GM12801 (cell line): ENCODE results near the gene FBXL5.

ENCODE experiments used
- TF ChIP-seq, protein P1 (sequence below): IDR thresholded peaks from one replicate; pipeline ENCODE4 v1.5.1; 2011; ENCODE audit warnings: control low read depth; ENCODE audit not compliant: insufficient read length; ENCODE audit errors: extremely low read depth

Gene FBXL5

DNA sequence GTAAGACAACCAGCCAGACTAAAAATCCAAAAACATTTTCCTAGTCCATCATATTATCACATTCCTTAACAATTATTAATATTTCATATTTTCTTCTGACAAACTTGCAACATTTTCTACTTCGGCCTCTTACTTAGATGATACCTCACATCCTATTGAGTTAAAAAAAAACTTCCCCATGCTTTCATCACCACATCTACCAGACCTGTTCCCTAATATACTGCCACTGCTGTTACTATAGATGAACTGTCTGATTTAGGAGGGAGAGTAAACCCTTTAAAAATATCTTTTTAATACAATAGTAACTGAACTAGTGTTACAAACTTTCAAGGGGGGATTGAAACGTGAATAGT is 28.0 kb upstream of the FBXL5 start:
- TF ChIP-seq, protein P1, sequence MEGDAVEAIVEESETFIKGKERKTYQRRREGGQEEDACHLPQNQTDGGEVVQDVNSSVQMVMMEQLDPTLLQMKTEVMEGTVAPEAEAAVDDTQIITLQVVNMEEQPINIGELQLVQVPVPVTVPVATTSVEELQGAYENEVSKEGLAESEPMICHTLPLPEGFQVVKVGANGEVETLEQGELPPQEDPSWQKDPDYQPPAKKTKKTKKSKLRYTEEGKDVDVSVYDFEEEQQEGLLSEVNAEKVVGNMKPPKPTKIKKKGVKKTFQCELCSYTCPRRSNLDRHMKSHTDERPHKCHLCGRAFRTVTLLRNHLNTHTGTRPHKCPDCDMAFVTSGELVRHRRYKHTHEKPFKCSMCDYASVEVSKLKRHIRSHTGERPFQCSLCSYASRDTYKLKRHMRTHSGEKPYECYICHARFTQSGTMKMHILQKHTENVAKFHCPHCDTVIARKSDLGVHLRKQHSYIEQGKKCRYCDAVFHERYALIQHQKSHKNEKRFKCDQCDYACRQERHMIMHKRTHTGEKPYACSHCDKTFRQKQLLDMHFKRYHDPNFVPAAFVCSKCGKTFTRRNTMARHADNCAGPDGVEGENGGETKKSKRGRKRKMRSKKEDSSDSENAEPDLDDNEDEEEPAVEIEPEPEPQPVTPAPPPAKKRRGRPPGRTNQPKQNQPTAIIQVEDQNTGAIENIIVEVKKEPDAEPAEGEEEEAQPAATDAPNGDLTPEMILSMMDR, result no peak

DNA sequence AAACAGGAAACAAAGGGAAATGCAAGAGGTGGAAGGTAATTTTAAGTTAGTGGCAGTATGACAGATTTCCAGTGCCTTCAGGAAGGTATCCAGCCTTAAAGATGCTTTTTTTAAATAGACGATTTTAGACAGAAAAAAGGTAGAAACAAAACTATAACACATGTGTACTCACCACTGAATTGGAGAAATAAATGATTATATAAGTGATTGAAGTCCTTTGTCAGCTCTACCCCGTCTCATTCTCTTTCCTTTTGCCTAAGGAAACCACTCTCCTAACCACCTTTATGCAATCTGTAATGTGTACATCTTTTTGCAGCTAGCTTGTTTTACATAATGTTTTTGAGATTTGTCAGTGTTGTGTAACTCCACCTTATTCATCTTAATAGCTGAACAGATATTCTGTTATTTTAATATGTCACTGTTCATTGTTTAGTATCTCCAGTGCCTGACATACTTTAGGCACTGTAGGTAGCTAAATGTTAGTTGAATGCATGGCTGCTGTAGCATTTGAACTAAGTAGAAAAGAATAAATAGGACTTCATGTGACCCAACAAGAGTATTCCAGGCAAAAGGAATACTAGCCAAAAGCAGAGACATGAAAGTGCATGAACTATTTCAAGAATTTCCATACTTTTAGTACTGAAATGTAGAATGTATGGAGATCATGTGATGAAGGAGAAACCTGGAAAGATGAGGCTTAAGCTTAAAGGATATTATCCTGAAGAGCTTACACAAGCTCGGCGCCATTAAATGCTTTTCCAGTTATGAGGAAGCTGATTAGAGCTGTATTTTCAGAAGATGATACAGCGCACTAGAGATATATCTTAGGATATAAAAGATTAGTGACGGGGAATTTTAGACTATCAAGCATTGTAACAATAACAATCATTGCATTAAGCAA is 27.3 kb upstream of the FBXL5 start:
- TF ChIP-seq, protein P1, result no peak

DNA sequence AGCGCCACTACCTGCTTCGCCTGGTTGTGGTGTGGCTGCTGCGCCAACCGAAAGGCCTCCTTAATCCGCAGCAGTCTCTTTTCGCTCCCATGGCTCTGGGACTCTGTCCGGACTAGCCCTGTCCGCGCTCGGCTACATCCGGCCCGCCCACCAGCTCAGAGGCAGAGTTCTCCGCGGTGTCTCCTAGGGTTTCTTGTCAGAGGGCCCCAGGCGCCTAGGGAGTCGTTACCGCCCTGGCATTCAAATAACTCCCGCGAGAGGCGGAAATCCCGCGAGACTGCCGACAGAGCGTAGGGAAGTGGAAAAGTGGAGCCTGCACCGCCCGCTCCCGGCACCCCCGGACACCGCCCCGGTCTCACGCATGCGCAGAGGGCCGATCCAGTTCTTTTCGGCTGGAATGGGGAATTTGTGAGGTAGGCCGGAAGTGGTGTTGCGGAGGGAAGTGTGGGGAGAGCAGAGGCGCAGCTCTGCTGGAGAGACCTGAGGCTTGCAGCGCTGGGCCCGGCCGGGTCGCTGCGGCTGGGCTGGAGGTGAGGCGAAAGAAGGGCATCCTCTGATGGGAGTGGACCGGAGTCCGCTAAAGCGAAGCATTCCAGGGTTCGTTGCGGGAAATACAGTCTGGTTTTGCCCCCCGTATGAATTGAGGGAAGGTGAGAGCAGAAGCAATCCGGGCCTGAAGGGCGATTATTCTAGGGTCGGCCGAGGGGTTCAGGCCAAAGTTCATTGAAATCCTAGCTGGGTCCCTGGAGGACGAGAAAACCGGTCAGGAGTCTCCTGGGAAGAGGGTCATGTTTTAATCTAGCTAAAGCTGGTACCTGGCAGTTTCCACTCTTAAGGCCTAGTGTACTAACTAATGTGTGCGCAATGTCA is 26.4 kb upstream of the FBXL5 start, which contains the start of gene FAM200B:
Gene FAM200B, plus strand, starts transcription at position 456 of the 870 bp plus-strand sequence. CDS start 5,151 bp downstream, outside the sequence.
- TF ChIP-seq, protein P1, result no peak

DNA sequence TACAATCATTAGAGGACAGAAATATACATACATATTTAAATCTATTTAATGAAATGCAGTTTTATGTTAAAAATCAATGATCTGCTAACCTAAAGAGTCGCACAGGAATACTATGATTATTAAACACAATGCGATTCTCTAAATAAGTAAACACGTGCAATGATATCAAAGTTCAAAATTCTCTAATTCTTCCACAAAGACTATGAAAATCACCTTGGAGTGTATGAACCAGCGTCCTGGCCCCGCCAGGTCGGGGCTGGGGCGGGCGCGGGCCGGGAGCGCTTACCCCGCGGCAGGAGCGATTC is 25.9 kb upstream of the FBXL5 start:
- TF ChIP-seq, protein P1, result no peak

DNA sequence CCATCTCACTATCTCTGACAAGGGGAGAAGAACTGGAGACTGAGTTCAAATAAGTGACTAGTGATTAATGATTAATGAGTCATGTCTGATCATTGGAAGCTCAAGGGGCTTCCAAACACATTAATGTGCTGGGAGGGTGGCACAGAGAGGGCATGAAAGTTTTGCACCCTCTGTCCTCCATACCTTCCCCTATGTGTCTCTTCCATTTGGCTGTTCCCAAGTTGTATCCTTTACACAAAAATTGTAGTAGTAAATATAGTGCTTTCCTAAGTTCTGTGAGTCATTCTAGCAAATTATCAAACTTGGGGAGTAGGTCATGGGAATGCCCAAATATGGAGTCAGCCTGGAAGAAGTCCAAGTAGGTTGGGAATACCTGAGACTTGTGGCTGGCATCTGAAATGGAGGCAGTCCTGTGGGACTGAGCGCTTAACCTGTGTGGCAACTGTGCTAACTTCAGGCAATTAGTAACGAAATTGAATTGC is 22.4 kb upstream of the FBXL5 start:
- TF ChIP-seq, protein P1, result no peak

DNA sequence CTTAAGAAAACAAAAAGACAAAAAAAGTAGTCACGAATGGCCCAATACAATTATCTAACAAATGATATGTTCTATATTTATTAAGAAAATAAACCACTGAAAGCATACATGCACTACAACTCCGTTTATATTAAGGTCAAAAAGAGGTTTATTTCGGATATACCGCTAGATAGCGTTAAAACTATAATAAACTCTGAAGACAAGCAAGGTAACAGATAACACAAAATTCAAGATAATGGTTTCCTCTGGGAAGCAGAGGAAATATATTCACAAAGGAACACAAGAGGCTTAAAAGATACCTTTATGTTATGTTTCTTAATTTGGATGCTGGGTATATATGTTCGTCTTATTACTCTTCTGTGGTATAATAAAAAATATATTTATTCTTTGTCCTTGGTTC is 21.7 kb upstream of the FBXL5 start:
- TF ChIP-seq, protein P1, result no peak

DNA sequence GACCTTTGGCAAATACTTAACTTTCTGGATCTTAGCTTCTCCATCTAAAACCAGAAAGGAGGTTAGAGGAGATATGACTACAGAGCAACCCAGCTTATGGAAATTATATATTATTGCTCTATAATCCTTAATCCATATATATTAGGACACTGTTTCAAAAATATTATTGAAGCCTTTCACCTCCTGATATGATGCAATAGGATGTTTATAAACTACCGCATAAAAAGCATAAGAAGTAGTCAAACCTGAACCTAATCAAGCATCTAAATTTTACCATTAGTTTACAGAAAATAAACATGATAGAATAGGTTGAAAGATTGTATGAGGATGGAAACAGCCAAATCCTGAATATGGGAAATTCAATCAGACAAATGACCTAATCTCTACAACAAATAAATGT is 20.9 kb upstream of the FBXL5 start:
- TF ChIP-seq, protein P1, result no peak
